ENCODE data around the gene RIMKLB.
"Not testable (repeated sequence)": the region's sequence is repeated elsewhere in the genome, so short reads cannot be mapped to it uniquely, and the experiment has no call there.

Gene RIMKLB

DNA sequence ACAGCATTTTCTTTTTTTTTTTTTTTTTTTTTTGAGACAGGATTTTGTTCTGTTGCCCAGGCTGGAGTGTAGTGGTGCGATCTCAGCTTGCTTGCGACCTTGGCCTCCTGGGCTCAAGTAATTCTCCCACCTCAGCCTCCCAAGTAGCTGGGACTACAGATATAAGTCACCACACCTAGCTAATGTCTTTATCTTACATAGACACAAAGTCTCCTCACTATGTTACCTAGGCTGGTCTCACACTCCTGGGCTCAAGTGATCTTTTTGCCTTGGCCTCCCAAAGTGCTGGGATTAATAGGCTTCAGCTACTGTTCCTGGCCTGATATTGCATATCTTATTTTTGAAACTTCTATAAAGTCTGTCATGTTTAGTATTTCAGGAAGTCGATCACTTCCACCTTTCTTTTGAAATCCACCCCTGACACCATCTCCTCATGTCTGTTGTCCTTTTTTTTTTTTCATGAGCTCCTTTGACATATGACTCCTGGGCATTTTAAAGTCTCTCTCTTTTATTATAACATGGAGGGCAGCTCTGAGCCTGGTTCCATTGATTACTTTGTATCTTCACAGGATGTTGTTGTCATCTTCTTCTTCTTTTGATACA is 118.8 kb downstream of the RIMKLB start:
- TF ChIP-seq ZFP3 (CRISPR knock-in tag; IDR thresholded peaks at IDR 0.05) (no peak), ZFP30 (CRISPR knock-in tag; IDR thresholded peaks at IDR 0.05) (no peak)
- TF ChIP-seq, protein P1, sequence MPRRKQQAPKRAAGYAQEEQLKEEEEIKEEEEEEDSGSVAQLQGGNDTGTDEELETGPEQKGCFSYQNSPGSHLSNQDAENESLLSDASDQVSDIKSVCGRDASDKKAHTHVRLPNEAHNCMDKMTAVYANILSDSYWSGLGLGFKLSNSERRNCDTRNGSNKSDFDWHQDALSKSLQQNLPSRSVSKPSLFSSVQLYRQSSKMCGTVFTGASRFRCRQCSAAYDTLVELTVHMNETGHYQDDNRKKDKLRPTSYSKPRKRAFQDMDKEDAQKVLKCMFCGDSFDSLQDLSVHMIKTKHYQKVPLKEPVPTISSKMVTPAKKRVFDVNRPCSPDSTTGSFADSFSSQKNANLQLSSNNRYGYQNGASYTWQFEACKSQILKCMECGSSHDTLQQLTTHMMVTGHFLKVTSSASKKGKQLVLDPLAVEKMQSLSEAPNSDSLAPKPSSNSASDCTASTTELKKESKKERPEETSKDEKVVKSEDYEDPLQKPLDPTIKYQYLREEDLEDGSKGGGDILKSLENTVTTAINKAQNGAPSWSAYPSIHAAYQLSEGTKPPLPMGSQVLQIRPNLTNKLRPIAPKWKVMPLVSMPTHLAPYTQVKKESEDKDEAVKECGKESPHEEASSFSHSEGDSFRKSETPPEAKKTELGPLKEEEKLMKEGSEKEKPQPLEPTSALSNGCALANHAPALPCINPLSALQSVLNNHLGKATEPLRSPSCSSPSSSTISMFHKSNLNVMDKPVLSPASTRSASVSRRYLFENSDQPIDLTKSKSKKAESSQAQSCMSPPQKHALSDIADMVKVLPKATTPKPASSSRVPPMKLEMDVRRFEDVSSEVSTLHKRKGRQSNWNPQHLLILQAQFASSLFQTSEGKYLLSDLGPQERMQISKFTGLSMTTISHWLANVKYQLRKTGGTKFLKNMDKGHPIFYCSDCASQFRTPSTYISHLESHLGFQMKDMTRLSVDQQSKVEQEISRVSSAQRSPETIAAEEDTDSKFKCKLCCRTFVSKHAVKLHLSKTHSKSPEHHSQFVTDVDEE (CRISPR knock-in tag; IDR thresholded peaks at IDR 0.05): no peak
- ATAC-seq: no peak

DNA sequence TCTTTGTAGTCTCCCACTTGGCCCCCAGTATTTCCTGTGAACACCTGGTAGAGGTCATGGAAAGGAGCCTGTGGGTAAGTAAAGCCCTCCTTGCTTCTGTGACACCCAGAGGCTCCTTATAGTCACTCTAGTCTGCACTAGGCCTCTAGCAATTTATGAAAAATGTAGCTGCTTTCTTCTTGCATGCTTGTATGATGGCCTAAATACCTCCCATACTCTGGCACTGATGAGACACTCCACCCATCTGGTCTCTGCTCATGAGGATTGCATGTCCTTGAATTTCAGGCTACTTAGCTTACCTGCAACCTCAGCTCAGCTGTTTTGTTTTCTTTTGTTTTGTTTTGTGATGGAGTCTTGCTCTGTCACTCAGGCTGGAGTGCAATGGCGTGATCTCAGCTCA is 120.1 kb downstream of the RIMKLB start:
- TF ChIP-seq ZNF565 (CRISPR knock-in tag; conservative IDR thresholded peaks at IDR 0.05; ENCODE audit: low read depth) (no peak), ZNF8 (CRISPR knock-in tag; IDR thresholded peaks at IDR 0.05) (no peak), ZNF70 (CRISPR knock-in tag; IDR thresholded peaks at IDR 0.05) (no peak), PPARA (CRISPR knock-in tag; IDR thresholded peaks at IDR 0.05; ENCODE audit: borderline replicate concordance) (no peak), OSR1 (CRISPR knock-in tag; IDR thresholded peaks at IDR 0.05) (no peak), ZC3H10 (CRISPR knock-in tag; IDR thresholded peaks at IDR 0.05) (no peak), ZFP30 (CRISPR knock-in tag; IDR thresholded peaks at IDR 0.05) (no peak)
- TF ChIP-seq, protein P2, sequence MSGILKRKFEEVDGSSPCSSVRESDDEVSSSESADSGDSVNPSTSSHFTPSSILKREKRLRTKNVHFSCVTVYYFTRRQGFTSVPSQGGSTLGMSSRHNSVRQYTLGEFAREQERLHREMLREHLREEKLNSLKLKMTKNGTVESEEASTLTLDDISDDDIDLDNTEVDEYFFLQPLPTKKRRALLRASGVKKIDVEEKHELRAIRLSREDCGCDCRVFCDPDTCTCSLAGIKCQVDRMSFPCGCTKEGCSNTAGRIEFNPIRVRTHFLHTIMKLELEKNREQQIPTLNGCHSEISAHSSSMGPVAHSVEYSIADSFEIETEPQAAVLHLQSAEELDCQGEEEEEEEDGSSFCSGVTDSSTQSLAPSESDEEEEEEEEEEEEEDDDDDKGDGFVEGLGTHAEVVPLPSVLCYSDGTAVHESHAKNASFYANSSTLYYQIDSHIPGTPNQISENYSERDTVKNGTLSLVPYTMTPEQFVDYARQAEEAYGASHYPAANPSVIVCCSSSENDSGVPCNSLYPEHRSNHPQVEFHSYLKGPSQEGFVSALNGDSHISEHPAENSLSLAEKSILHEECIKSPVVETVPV (CRISPR knock-in tag; IDR thresholded peaks at IDR 0.05): no peak
- ATAC-seq: no peak

DNA sequence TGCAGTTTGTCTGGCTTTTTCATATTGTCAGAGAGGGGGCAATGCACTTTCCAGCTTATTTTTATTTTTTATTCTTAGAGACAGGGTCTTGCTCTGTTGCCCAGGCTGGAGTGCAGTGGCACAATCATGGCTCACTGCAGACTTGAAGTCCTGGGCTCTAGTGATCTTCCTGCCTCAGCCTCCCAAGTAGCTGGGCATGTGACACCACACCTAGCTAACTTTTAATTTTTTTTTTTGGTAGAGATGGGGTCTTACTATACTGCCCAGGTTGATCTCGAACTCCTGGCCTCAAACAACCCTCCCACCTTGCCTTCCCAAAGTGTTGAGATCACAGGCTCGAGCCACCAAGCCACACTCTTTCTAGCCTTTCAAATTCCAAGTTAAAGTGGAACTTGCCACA is 120.7 kb downstream of the RIMKLB start:
- ATAC-seq: no peak
- TF ChIP-seq ZNF70 (CRISPR knock-in tag; IDR thresholded peaks at IDR 0.05) (no peak), ZNF565 (CRISPR knock-in tag; conservative IDR thresholded peaks at IDR 0.05; ENCODE audit: low read depth) (no peak)

DNA sequence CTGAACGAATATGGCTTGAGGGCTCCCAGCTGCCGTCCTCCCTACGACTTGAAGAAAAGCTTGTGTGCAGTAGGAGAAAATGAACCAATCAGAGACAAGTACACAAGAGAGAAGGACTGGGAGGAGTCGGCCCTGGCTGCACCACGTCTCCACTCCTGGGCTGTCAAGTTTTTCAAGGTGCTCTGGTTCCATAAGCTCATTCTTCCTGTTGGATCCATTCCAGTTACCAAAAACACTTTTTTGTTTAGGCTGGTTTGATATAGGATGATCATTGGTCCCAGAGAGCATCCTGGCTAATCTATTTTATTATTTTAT is 121.8 kb downstream of the RIMKLB start:
- no peak for ATAC-seq
- TF ChIP-seq ZNF70 (CRISPR knock-in tag; IDR thresholded peaks at IDR 0.05) (no peak), CSDC2 (CRISPR knock-in tag; IDR thresholded peaks at IDR 0.05) (no peak), TOX (CRISPR knock-in tag; IDR thresholded peaks at IDR 0.05; ENCODE audit: borderline replicate concordance) (no peak), BACH2 (CRISPR knock-in tag; IDR thresholded peaks at IDR 0.05; ENCODE audit: borderline replicate concordance) (no peak), SNAI2 (CRISPR knock-in tag; IDR thresholded peaks at IDR 0.05) (no peak), ZC3H10 (CRISPR knock-in tag; IDR thresholded peaks at IDR 0.05) (no peak)
- TF ChIP-seq, protein P3, sequence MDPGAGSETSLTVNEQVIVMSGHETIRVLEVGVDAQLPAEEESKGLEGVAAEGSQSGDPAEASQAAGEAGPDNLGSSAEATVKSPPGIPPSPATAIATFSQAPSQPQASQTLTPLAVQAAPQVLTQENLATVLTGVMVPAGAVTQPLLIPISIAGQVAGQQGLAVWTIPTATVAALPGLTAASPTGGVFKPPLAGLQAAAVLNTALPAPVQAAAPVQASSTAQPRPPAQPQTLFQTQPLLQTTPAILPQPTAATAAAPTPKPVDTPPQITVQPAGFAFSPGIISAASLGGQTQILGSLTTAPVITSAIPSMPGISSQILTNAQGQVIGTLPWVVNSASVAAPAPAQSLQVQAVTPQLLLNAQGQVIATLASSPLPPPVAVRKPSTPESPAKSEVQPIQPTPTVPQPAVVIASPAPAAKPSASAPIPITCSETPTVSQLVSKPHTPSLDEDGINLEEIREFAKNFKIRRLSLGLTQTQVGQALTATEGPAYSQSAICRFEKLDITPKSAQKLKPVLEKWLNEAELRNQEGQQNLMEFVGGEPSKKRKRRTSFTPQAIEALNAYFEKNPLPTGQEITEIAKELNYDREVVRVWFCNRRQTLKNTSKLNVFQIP (CRISPR knock-in tag; IDR thresholded peaks at IDR 0.05; ENCODE audit: borderline replicate concordance, low read depth): no peak
- TF ChIP-seq, protein P1 (CRISPR knock-in tag; IDR thresholded peaks at IDR 0.05): no peak
- TF ChIP-seq, protein P2 (CRISPR knock-in tag; IDR thresholded peaks at IDR 0.05): no peak

DNA sequence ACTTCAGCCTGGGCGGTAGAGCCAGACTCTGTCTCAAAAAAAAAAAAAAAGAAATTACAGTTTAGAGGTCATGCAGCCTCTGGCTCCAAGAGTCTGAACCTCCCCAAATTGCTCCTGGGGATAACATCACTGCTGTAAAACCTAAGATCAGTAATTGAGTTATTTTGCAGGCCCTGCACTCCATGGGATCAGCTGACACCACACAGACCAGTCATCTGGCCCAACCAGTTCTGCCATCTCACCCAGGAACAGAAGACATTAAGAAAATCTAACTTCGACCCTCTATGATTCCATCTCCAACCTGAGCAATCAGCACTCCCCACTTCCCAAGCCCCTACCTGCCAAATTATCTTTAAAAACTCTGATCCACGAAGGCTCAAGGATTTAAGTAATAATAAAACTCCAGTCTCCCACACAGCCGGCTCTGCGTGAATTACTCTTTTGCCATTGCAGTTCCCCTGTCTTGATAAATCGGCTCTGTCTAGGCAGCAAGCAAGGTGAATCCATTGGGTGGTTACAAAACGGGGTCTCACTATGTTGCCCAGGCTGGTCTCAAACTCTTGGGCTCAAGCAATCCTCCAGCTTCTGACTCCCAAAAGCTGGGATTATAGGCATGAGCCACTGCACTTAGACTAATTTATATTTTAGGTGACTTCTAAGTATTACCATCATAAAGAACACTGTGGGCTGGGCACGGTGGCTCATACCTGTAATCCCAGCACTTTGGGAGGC is 123.1 kb downstream of the RIMKLB start:
- not testable (repeated sequence) for ATAC-seq
